H7 (cell line): ENCODE data around the gene GSK3B. TPM values are rescaled to one million over a fixed set of nuclear protein-coding genes. Genes with fewer than 3 reads are reported as not detected.
"Not testable (repeated sequence)": the region's sequence is repeated elsewhere in the genome, so short reads cannot be mapped to it uniquely, and the experiment has no call there.

ENCODE experiments used
- DNase-seq: peaks from one replicate; pipeline ENCODE4 v3.0.0; 2012
- H3K27me3 ChIP-seq: 2 replicates; pipeline ENCODE4 v1.6.0; 2011; ENCODE audit warnings: mild to moderate bottlenecking, low read length; ENCODE audit not compliant: control insufficient read depth, insufficient read depth
- H3K36me3 ChIP-seq: replicated peaks from 2 replicates; pipeline ENCODE4 v1.5.1; 2011; ENCODE audit warnings: low read length; ENCODE audit not compliant: control insufficient read depth, insufficient read depth
- H3K4me3 ChIP-seq: 2 replicates; pipeline ENCODE4 v1.5.1; 2011; ENCODE audit warnings: low read depth, mild to moderate bottlenecking, control low read depth, low read length, moderate library complexity; ENCODE audit not compliant: insufficient read depth
- total RNA-seq: library from RNA; depleted of rRNA; stranded (reverse); fragments of >200 nt; shearing (Covaris generic); gene quantifications from 2 replicates; pipeline ENCODE4 v1.2.3, GENCODE V29; 2014

The GSK3B gene
- total RNA-seq, 1 experiment from 2014 or later: 34.0 TPM

GRCh38 chr3:120053647-120054046 is 40.6 kb downstream of the GSK3B start:
- H3K27me3 ChIP-seq, H3K36me3 ChIP-seq, H3K4me3 ChIP-seq, DNase-seq: not testable (repeated sequence)

- DNase-seq: no peak
Measured at GRCh38 chr3:120052677-120053076, 41.6 kb downstream of the GSK3B start.

GRCh38 chr3:120052225-120052624 is 42.0 kb downstream of the GSK3B start:
- no peaks in the 10 kb centered on the region for H3K27me3 ChIP-seq
- no peak for DNase-seq
- no peaks in the 10 kb centered on the region for H3K36me3 ChIP-seq
- H3K4me3 ChIP-seq: no peak overlapping the region

More at GRCh38 chr3:120052677-120053076, 41.6 kb downstream of the GSK3B start:
- no peak overlapping the region for H3K4me3 ChIP-seq
- H3K27me3 ChIP-seq: no peaks in the 10 kb centered on the region
- H3K36me3 ChIP-seq: no peaks in the 10 kb centered on the region

GRCh38 chr3:120051570-120051969 is 42.7 kb downstream of the GSK3B start:
- not testable (repeated sequence) for DNase-seq, H3K27me3 ChIP-seq, H3K4me3 ChIP-seq, H3K36me3 ChIP-seq

- Histone ChIP-seq H3K27me3 (no peaks in the 10 kb centered on the region), H3K36me3 (no peaks in the 10 kb centered on the region), H3K4me3 (no peak overlapping the region)
- no peak for DNase-seq
Measured at GRCh38 chr3:120049881-120050539, 44.2 kb downstream of the GSK3B start.

- no peak overlapping the region for H3K4me3 ChIP-seq
- H3K27me3 ChIP-seq: no peaks in the 10 kb centered on the region
- no peaks in the 10 kb centered on the region for H3K36me3 ChIP-seq
- DNase-seq: no peak
Measured at GRCh38 chr3:120049072-120049471, 45.2 kb downstream of the GSK3B start.

GRCh38 chr3:120048355-120049041 is 45.7 kb downstream of the GSK3B start:
- H3K36me3 ChIP-seq: no peaks in the 10 kb centered on the region
- no peak for DNase-seq
- H3K27me3 ChIP-seq: no peaks in the 10 kb centered on the region
- no peak overlapping the region for H3K4me3 ChIP-seq

GRCh38 chr3:120047686-120048085 is 46.6 kb downstream of the GSK3B start:
- no peak for DNase-seq
- Histone ChIP-seq H3K36me3 (no peaks in the 10 kb centered on the region), H3K4me3 (no peak overlapping the region), H3K27me3 (no peaks in the 10 kb centered on the region)

GRCh38 chr3:120040813-120041377 is 53.4 kb downstream of the GSK3B start:
- Histone ChIP-seq H3K4me3 (no peak overlapping the region), H3K36me3 (no peaks in the 10 kb centered on the region), H3K27me3 (no peaks in the 10 kb centered on the region)
- no peak for DNase-seq

- Histone ChIP-seq H3K4me3 (no peak overlapping the region), H3K36me3 (no peaks in the 10 kb centered on the region), H3K27me3 (no peaks in the 10 kb centered on the region)
- DNase-seq: peak; percentile 16
Measured at GRCh38 chr3:120039642-120040610, 54.3 kb downstream of the GSK3B start.

GRCh38 chr3:120033596-120033995 is 60.7 kb downstream of the GSK3B start:
- no peaks in the 10 kb centered on the region for H3K36me3 ChIP-seq
- no peak for DNase-seq
- no peak overlapping the region for H3K4me3 ChIP-seq
- no peaks in the 10 kb centered on the region for H3K27me3 ChIP-seq

GRCh38 chr3:120031561-120031960 is 62.7 kb downstream of the GSK3B start:
- Histone ChIP-seq H3K36me3 (no peaks in the 10 kb centered on the region), H3K27me3 (no peaks in the 10 kb centered on the region), H3K4me3 (no peak overlapping the region)
- no peak for DNase-seq

GRCh38 chr3:120029749-120030148 is 64.5 kb downstream of the GSK3B start:
- DNase-seq: no peak
- Histone ChIP-seq H3K36me3 (no peaks in the 10 kb centered on the region), H3K4me3 (no peak overlapping the region), H3K27me3 (no peaks in the 10 kb centered on the region)

GRCh38 chr3:120028271-120029047 is 65.8 kb downstream of the GSK3B start:
- no peaks in the 10 kb centered on the region for H3K27me3 ChIP-seq
- no peaks in the 10 kb centered on the region for H3K36me3 ChIP-seq
- H3K4me3 ChIP-seq: no peak overlapping the region
- no peak for DNase-seq
